GM18868 (cell line): ENCODE measurements around the gene SEPTIN8.
"Not testable (repeated sequence)": the region's sequence is repeated elsewhere in the genome, so short reads cannot be mapped to it uniquely, and the experiment has no call there.

Experiments used
- ATAC-seq: cut with Tn5 transposase; IDR thresholded peaks from one replicate; pipeline ENCODE4 v1.9.1; 2021; ENCODE audit warnings: mild to moderate bottlenecking, moderate library complexity; ENCODE audit not compliant: unreplicated experiment

The SEPTIN8 gene

GRCh38 chr5:132812781-132813598, 36.0 kb upstream of the SEPTIN8 start, which contains the start of gene SOWAHA:
TSS of gene SOWAHA (plus strand) at chr5:132813302. CDS start at chr5:132813622, 320 bp downstream.
- no peak for ATAC-seq

GRCh38 chr5:132812123-132812765, 35.2 kb upstream of the SEPTIN8 start:
- ATAC-seq: no peak

- no peak for ATAC-seq
Measured at GRCh38 chr5:132810605-132811004, 33.6 kb upstream of the SEPTIN8 start.

- no peak for ATAC-seq
Measured at GRCh38 chr5:132808866-132809265, 31.8 kb upstream of the SEPTIN8 start.

- no peak for ATAC-seq
Measured at GRCh38 chr5:132808448-132808847, 31.4 kb upstream of the SEPTIN8 start.

GRCh38 chr5:132807163-132807838, 30.3 kb upstream of the SEPTIN8 start:
- ATAC-seq: no peak

- ATAC-seq: not testable (repeated sequence)
Measured at GRCh38 chr5:132806804-132807162, 29.7 kb upstream of the SEPTIN8 start.

- not testable (repeated sequence) for ATAC-seq
Measured at GRCh38 chr5:132805872-132806271, 28.8 kb upstream of the SEPTIN8 start.

GRCh38 chr5:132804219-132804618, 27.2 kb upstream of the SEPTIN8 start:
- not testable (repeated sequence) for ATAC-seq

GRCh38 chr5:132802685-132803066, 25.6 kb upstream of the SEPTIN8 start:
- ATAC-seq: not testable (repeated sequence)

GRCh38 chr5:132802044-132802684, 25.1 kb upstream of the SEPTIN8 start:
- no peak for ATAC-seq

- ATAC-seq: no peak
Measured at GRCh38 chr5:132800545-132800944, 23.5 kb upstream of the SEPTIN8 start.

- ATAC-seq: no peak
Measured at GRCh38 chr5:132799392-132799791, 22.4 kb upstream of the SEPTIN8 start.

- ATAC-seq: no peak
Measured at GRCh38 chr5:132797651-132798050, 20.6 kb upstream of the SEPTIN8 start.

- no peak for ATAC-seq
Measured at GRCh38 chr5:132791026-132791425, 14.0 kb upstream of the SEPTIN8 start.

- ATAC-seq: no peak
Measured at GRCh38 chr5:132790201-132790865, 13.3 kb upstream of the SEPTIN8 start.

GRCh38 chr5:132788990-132789886, 12.2 kb upstream of the SEPTIN8 start:
- no peak for ATAC-seq

- ATAC-seq: no peak
Measured at GRCh38 chr5:132788508-132788907, 11.5 kb upstream of the SEPTIN8 start.

- no peak for ATAC-seq
Measured at GRCh38 chr5:132787076-132787475, 10.0 kb upstream of the SEPTIN8 start.

GRCh38 chr5:132785864-132786263, 8.8 kb upstream of the SEPTIN8 start:
- no peak for ATAC-seq
